KOPT-K1 (cell line): ENCODE measurements around the gene AMZ1.
"Not testable (repeated sequence)": the region's sequence is repeated elsewhere in the genome, so short reads cannot be mapped to it uniquely, and the experiment has no call there.

Experiments used
- H3K27ac ChIP-seq: fragments of 200-600 bp; sonication (generic); 2 replicates; pipeline ENCODE4 v1.5.1; 2016; ENCODE audit warnings: antibody characterized with exemption, mild to moderate bottlenecking, low read depth, low read length; ENCODE audit not compliant: poor library complexity, severe bottlenecking
- H3K36me3 ChIP-seq: fragments of 200-600 bp; sonication (generic); 2 replicates; pipeline ENCODE4 v1.5.1; 2017; ENCODE audit warnings: antibody characterized with exemption, mild to moderate bottlenecking, low read length, moderate library complexity; ENCODE audit not compliant: insufficient read depth
- H3K9me3 ChIP-seq: fragments of 200-600 bp; sonication (generic); 2 replicates; pipeline ENCODE4 v1.5.1; 2017; ENCODE audit warnings: antibody characterized with exemption, low read length, mild to moderate bottlenecking; ENCODE audit not compliant: insufficient read depth, poor library complexity, severe bottlenecking

AMZ1 gene

GRCh38 chr7:2688409-2689342 lies 674 bp downstream of the AMZ1 start:
- Histone ChIP-seq H3K9me3 (no peaks in the 10 kb centered on the region), H3K36me3 (no peaks in the 10 kb centered on the region), H3K27ac (no peak overlapping the region)

DNA sequence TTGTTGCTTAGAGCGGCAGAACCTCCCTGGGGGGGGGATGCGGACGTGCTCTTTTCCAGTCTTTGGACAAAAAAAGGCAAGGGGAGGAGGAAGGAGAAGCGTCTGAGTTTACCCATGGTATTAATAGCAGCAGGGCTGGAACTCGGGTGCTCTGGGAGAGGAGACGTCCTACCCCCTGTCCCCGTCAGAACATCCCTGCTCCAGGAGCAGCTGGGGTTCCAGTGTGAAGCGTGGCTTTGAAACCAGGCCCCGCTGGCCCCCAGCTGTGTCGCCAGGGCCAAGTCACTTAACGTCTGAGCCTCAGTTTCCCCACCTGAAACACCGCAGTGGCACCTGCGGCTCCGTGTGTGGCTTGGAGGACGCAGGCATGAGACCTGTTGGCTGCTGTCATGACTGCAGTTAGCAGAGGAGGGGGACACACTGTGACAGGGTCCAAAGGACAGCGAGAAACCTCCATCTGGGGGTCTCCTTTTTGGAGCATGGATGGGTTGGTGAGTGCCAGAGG lies 1.4 kb downstream of the AMZ1 start:
- Histone ChIP-seq H3K27ac (no peak overlapping the region), H3K9me3 (no peaks in the 10 kb centered on the region), H3K36me3 (no peaks in the 10 kb centered on the region)

DNA sequence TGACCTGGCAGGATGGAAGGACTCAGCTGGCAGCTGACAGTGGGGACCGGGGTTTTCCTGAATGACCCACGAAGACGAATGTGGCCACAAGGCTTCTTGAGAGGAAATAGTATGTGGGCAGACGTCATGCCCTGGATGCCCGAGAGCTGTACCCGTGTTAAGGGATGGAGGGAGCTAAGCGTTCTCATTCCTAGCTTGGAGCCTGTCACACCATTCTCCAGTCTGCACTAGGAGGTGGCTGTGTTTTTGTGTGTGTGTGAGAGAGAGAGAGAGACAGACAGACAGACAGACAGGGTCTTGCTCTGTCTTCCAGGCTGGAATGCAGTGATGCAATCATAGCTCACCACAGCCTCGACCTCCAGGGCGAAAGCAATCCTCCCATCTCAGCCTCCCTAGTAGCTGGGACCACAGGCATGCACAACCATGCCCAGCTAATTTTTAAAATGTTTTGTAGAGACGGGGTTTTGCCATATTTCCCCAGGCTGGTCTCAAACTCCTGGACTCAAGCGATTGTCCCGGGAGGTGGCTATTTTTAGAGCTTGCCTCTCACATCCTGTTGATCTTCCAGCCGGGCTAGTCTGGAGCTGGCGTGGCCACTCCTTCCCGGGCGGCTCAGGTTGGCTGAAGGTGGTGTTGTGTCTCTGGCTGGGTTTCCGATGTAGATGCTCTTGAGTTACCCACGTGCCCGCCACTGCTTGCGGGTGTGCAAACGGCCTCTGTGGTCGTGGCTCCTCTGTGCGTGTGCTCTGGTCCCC lies 2.1 kb downstream of the AMZ1 start:
- Histone ChIP-seq H3K27ac (no peak overlapping the region), H3K36me3 (no peaks in the 10 kb centered on the region), H3K9me3 (no peaks in the 10 kb centered on the region)

DNA sequence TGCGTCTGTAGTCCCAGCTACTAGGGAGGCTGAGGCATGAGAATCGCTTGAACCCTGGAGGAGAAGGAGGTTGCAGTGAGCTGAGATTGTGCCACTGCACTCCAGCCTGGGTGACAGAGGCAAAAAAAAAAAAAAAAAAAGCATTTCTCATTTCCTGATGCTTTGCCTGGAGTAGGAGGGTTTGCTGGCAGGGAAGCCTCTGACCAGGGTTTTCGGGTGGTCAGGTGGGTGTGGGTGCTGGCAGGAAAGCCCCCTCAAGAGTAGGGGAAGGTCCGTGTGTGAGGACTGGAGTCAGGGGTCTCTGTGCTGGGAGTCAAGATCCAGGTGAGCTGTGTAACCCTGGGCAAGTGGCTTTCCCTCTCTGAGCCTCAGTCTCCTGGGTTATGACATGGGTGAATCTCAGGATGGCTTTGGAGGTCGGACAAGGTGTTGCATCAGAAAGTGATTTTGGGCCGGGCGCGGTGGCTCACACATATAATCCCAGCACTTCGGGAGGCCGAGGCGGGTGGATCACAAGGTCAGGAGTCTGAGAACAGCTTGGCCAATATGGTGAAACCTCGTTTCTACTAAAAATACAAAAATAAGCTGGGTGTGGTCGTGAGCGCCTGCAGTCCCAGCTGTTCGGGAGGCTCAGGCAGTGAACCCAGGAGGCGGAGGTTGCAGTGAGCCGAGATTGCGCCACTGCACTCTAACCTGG lies 3.2 kb downstream of the AMZ1 start:
- no peak overlapping the region for H3K27ac ChIP-seq
- no peaks in the 10 kb centered on the region for H3K9me3 ChIP-seq
- no peaks in the 10 kb centered on the region for H3K36me3 ChIP-seq

DNA sequence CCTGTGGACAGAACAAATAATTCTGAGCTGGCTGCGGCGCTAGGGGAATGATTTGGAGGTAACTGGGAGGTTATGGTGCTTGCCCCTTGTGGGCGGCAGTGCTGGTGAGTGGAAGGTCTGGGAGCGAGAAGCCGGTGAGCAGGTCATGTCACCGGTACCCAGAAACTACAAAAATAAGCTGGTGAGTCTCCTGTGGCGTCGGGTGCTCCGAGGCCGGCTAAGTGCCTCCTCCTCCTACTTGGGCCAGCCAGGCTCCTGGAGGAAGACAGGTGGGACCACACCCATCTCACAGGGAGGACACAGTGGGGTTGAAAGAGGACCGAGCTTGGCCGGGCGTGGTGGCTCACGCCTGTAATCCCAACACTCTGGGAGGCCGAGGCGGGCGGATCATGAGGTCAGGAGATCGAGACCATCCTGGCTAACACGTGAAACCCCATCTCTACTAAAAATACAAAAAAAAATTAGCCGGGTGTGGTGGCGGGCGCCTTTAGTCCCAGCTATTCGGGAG lies 4.0 kb downstream of the AMZ1 start:
- not testable (repeated sequence) for H3K27ac ChIP-seq, H3K36me3 ChIP-seq, H3K9me3 ChIP-seq

GRCh38 chr7:2692543-2692942 lies 4.5 kb downstream of the AMZ1 start:
- Histone ChIP-seq H3K27ac (no peak overlapping the region), H3K36me3 (no peaks in the 10 kb centered on the region), H3K9me3 (no peaks in the 10 kb centered on the region)

GRCh38 chr7:2693420-2694121 lies 5.6 kb downstream of the AMZ1 start:
- H3K27ac ChIP-seq, result not testable (repeated sequence)

DNA sequence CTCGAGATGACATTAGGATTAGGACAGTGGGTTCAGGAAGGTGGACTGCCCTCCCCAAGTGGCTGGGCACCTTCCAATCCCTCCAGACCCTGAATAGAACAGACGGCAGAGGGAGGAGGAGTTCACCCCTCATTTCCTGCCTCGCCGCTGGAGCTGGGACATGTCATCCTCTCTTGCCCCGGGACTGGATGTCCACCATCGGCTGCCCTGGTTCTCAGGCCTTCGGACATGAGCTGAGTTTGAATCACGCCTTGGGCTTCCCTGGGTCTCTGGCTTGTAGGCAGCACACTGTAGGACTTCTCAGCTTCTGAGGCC lies 6.1 kb downstream of the AMZ1 start:
- not testable (repeated sequence) for H3K36me3 ChIP-seq, H3K27ac ChIP-seq, H3K9me3 ChIP-seq

More at GRCh38 chr7:2693420-2694121, 5.6 kb downstream of the AMZ1 start:
- H3K36me3 ChIP-seq, H3K9me3 ChIP-seq: not testable (repeated sequence)

GRCh38 chr7:2698581-2699288 lies 10.7 kb downstream of the AMZ1 start:
- H3K27ac ChIP-seq, result peak overlapping the region; percentile 45
- H3K36me3 ChIP-seq, result no peaks in the 10 kb centered on the region
- no peaks in the 10 kb centered on the region for H3K9me3 ChIP-seq

DNA sequence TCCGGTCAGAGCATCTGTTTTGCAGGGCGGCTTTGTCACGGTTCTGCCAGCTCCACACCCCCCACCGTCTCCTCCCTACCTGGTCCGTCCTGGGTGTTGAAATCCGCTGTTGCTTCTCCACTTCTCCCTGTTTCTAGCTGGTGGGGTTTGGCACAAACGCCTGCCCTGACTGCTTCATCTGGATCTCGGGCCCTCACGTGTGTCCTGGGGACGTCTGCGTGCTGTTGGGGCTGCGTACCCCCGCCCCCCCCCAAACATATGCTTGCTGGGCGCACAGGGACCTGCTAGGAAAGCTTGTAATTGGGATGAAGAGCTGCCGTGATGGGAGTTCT lies 11.3 kb downstream of the AMZ1 start:
- H3K27ac ChIP-seq, result peak overlapping the region; percentile 45
- H3K36me3 ChIP-seq, result no peaks in the 10 kb centered on the region
- H3K9me3 ChIP-seq, result no peaks in the 10 kb centered on the region

DNA sequence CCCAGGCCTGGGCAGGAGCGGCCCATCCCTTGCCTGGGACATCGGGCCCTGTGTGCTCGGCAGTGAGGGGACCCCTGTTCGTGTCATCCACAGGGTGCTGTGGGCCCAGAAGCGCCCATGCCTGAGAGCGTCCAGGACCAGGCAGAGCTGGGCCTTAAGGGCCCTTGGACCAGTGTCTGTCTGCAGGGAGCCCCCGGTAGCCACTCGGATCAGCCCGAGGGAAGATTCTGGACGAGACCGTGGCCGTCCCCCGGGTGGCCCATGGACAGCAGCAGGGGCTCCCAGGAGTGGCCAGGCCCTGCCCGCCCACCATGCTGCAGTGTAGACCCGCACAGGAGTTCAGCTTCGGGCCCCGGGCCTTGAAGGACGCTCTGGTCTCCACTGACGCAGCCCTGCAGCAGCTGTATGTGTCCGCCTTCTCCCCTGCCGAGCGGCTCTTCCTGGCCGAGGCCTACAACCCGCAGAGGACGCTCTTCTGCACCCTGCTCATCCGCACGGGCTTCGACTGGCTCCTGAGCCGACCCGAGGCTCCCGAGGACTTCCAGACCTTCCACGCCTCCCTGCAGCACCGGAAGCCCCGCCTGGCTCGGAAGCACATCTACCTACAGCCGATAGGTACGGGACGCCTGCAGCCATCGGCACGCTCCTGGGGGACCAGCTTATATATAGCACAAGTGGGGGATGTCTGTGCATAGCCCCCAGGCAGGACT lies 12.3 kb downstream of the AMZ1 start:
- H3K27ac ChIP-seq, result no peak overlapping the region
- H3K36me3 ChIP-seq, result no peaks in the 10 kb centered on the region
- H3K9me3 ChIP-seq, result peaks cover 4% of the 10 kb centered on the region

DNA sequence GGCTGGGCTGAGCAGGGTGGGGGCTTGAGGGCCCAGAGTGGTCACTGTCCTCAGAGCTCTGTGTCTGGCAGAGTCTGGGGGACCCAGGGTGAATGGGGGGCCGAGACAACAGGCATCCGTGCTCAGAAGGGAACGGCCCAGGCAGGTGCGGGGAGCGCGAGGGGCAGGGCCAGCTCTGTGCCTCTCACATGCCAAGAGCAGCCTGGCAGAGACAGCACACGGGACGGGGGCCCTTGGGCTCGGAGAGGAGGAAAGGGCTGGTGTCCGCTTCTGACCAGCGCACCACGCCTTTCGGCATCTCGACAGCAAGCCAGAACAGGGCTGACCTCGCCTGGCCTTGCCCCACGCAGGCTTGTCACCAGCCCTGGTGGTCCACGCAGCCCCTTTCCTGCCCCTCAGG lies 13.4 kb downstream of the AMZ1 start:
- Histone ChIP-seq H3K9me3 (peaks cover 5% of the 10 kb centered on the region), H3K27ac (no peak overlapping the region)

DNA sequence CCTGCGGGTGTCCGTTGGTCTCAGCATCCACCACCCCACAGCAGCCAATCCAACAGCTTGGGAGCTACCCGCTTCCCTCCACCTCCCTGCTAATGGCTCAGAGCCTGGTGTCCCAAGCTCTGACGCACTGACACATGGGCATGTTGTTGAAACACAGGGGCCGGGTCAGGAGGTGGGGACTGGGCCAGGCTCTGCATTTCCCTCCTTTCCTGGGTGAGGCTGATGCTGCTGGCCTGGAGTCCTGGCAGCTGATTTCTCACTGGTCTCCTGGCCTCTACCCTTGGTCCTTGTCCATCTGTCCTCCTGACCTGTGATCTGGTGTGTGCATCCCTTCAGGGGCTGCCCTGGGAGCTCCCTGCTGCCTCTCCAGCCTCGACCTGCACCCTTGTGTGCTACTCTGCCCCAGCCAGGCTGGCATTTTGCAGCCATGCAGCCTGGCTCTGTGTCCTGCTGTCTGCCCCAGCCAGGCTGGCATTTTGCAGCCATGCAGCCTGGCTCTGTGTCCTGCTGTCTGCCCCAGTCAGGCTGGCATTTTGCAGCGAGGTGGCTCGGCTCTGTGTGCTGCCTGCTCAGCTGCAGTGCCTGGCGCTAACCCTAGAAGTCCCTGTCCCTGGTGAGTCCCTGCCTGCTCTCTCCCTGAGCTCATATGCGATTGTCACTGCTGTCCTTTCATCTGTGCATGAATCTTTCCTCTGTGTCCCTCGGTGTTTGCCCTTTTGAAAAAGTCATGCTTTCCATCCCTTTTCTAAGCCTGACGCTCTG lies 14.0 kb downstream of the AMZ1 start:
- H3K36me3 ChIP-seq, result no peaks in the 10 kb centered on the region
- H3K9me3 ChIP-seq, result peaks cover 5% of the 10 kb centered on the region
- no peak overlapping the region for H3K27ac ChIP-seq

More for the DNA sequence above, 13.4 kb downstream of the AMZ1 start:
- no peaks in the 10 kb centered on the region for H3K36me3 ChIP-seq
